ENCODE data around the gene HSPB7. TPM values are rescaled to one million over a fixed set of nuclear protein-coding genes. Genes with fewer than 3 reads are reported as not detected.
A peak's percentile ranks its signal among the peaks of the same experiment; 100 is the strongest.
"Not testable (repeated sequence)": the region's sequence is repeated elsewhere in the genome, so short reads cannot be mapped to it uniquely, and the experiment has no call there.

Gene HSPB7
- total RNA-seq, 3 donors from 2014 or later (not counting 1 experiment from before 2014, with no cell fraction given): not detected

DNA sequence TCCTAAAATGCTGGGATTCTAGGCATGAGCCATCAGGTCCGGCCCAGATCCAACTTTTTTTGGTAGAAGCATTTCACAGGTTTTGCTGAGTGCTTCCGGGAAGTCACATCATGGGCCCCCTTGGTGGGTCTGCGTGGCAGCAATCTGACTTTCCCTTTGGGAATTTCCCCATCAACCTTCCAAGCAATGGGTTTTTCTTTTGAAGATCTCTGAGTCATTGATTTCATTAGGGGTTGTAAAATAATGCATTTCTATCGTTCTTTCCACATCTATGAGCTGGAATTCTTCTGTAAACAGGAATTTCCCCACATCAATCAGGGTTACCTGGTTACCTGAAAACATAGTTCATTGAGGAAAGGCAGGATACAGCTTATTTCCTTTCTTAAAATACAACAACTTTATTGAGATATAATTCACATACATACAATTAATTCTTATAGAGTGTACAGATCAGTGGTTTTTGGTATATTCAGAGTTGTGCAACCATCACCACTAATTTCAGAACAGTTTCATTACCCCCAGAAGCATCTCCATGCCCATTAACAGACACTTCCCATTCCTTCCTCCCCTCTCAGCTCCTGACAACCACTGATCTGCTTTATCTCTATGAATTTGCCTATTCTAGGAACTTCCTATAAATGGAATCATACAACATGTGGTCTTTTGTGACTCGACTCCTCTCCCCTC lies 32.1 kb downstream of the HSPB7 start:
- Mint-ChIP-seq H3K36me3 (no peaks in the 10 kb centered on the region), H3K27me3 (ENCODE audit: low read depth in 2 of 2) (peaks cover 0 to 3% of the 10 kb centered on the region in 2 donors), H3K4me3 (no peak overlapping the region), H3K4me1 (no peaks in the 10 kb centered on the region), H3K27ac (no peak overlapping the region), H3K9me3 (no peaks in the 10 kb centered on the region)
- Histone ChIP-seq H3K27ac (ENCODE audit: low read length) (no peak overlapping the region), H3K4me3 (ENCODE audit: low read length) (no peak overlapping the region), H3K27me3 (ENCODE audit: control insufficient read depth, insufficient read depth, low read length) (no peaks in the 10 kb centered on the region), H3K9me3 (ENCODE audit: control insufficient read depth, insufficient read depth, low read length) (no peaks in the 10 kb centered on the region), H3K4me1 (ENCODE audit: control insufficient read depth, insufficient read depth, low read length) (no peaks in the 10 kb centered on the region), H3K36me3 (ENCODE audit: control insufficient read depth, insufficient read depth, low read length) (no peaks in the 10 kb centered on the region)
- no peak for DNase-seq
- 55% methylated on average over 5 of the region's 5 CpGs for WGBS (ENCODE audit: insufficient coverage)
- intact Hi-C loops (cut with micrococcal nuclease): no loop called here
- TF ChIP-seq CTCF (IDR thresholded peaks at IDR 0.05): no peak
- ATAC-seq: no peak

DNA sequence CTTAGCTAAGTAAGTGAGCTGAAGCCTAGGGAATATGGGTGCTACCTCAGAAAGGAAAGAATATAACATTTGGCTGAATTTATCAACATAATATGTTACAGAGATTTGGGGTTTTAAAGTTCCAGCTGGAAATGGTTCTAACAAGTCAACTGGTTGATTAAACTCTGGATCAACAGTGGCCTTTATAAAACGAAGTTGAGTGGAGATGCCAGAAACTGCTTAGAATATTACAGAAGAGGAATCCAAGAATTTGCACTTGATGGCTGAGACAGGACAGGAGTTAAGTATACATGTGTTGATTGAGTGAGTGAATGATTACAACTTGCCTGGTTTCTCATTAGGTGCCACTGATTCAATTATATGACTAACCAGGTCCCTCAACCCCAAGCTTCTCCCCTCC lies 34.6 kb downstream of the HSPB7 start:
- H3K9me3 ChIP-seq (ENCODE audit: control insufficient read depth, insufficient read depth, low read length): no peaks in the 10 kb centered on the region
- intact Hi-C loops (cut with micrococcal nuclease): no loop called here
- H3K4me1 ChIP-seq (ENCODE audit: control insufficient read depth, insufficient read depth, low read length): no peaks in the 10 kb centered on the region
- Mint-ChIP-seq H3K4me3 (no peak overlapping the region), H3K4me1 (no peaks in the 10 kb centered on the region), H3K36me3 (no peaks in the 10 kb centered on the region), H3K27ac (no peak overlapping the region), H3K9me3 (no peaks in the 10 kb centered on the region), H3K27me3 (ENCODE audit: low read depth in 2 of 2) (peaks cover 0 to 3% of the 10 kb centered on the region in 2 donors)
- H3K36me3 ChIP-seq (ENCODE audit: control insufficient read depth, insufficient read depth, low read length): no peaks in the 10 kb centered on the region
- ATAC-seq (no peak), DNase-seq (no peak)
- H3K27me3 ChIP-seq (ENCODE audit: control insufficient read depth, insufficient read depth, low read length): no peaks in the 10 kb centered on the region
- no peak for TF ChIP-seq CTCF (IDR thresholded peaks at IDR 0.05)
- H3K27ac ChIP-seq (ENCODE audit: low read length): no peak overlapping the region
- 50% methylated on average over 1 of the region's 1 CpG for WGBS (ENCODE audit: insufficient coverage)
- H3K4me3 ChIP-seq (ENCODE audit: low read length): no peak overlapping the region

DNA sequence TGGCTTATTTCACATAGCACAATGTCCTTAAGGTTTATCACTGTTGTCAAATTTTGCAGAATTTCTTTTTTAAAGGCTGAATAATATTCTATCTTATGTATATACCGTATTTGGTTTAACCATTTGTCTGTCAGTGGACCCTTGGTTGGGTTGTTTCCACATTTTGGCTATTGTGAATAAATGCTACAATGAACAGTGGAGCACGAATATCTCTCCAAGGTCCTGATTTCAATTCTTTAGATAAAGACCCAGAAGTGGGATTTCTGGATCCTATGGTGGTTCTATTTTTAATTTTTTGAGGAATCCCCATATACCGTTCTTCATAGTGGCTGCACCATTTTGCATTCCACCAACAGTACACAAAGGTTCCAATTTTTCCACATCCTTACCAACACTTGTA lies 36.2 kb downstream of the HSPB7 start:
- no peaks in the 10 kb centered on the region for H3K9me3 ChIP-seq (ENCODE audit: control insufficient read depth, insufficient read depth, low read length)

DNA sequence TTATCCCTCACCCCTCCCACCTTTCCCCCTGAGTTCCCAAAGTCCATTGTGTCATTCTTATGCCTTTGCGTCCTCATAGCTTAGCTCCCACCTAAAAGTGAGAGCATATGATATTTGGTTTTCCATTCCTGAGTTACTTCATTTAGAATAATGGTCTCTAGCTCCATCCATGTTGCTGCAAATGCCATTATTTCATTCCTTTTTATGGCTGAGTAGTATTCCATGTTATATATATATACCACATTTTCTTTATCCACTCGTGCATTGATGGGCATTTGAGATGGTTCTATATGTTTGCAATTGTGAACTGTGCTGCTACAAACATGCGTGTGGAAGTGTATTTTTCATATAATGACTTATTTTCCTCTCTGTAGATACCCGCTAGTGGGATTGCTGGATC lies 39.9 kb downstream of the HSPB7 start:
- not testable (repeated sequence) for H3K27ac ChIP-seq (ENCODE audit: low read length); H3K27me3 Mint-ChIP-seq (ENCODE audit: low read depth in 2 of 2); H3K9me3 Mint-ChIP-seq; DNase-seq; H3K27me3 ChIP-seq (ENCODE audit: control insufficient read depth, insufficient read depth, low read length); H3K27ac Mint-ChIP-seq; H3K9me3 ChIP-seq (ENCODE audit: control insufficient read depth, insufficient read depth, low read length); ATAC-seq; H3K4me3 ChIP-seq (ENCODE audit: low read length); H3K36me3 ChIP-seq (ENCODE audit: control insufficient read depth, insufficient read depth, low read length); H3K36me3 Mint-ChIP-seq
- peaks cover 16 to 28% of the 10 kb centered on the region in 2 donors for H3K4me1 Mint-ChIP-seq
- peak overlapping the region; percentile 42 for H3K4me3 Mint-ChIP-seq
- WGBS (ENCODE audit: insufficient coverage): no CpG with 5 or more reads among the region's 4 CpGs
- peaks cover 13% of the 10 kb centered on the region for H3K4me1 ChIP-seq (ENCODE audit: control insufficient read depth, insufficient read depth, low read length)
- intact Hi-C loops (cut with micrococcal nuclease): loop anchor here (5.0 kb wide), 1 partner anchor 131 kb away; the partner anchor contains the start of gene SPEN

More for the DNA sequence above, 36.2 kb downstream of the HSPB7 start:
- no peak overlapping the region for H3K27ac Mint-ChIP-seq
- Histone ChIP-seq H3K27me3 (ENCODE audit: control insufficient read depth, insufficient read depth, low read length) (no peaks in the 10 kb centered on the region), H3K27ac (ENCODE audit: low read length) (no peak overlapping the region), H3K36me3 (ENCODE audit: control insufficient read depth, insufficient read depth, low read length) (no peaks in the 10 kb centered on the region), H3K4me1 (ENCODE audit: control insufficient read depth, insufficient read depth, low read length) (no peaks in the 10 kb centered on the region), H3K4me3 (ENCODE audit: low read length) (no peak overlapping the region)
- H3K36me3 Mint-ChIP-seq: peaks cover 2% of the 10 kb centered on the region
- H3K4me3 Mint-ChIP-seq: no peak overlapping the region
- ATAC-seq (no peak), DNase-seq (no peak)
- peaks cover 2% of the 10 kb centered on the region in 2 donors for H3K4me1 Mint-ChIP-seq
- H3K9me3 Mint-ChIP-seq: peaks cover under 1% of the 10 kb centered on the region in 2 donors
- H3K27me3 Mint-ChIP-seq (ENCODE audit: low read depth in 2 of 2): peaks cover 0 to 3% of the 10 kb centered on the region in 2 donors
- no peak for TF ChIP-seq CTCF (IDR thresholded peaks at IDR 0.05)
- WGBS (ENCODE audit: insufficient coverage): 92% methylated on average over 3 of the region's 3 CpGs
- intact Hi-C loops (cut with micrococcal nuclease): no loop called here
